CD14-positive monocyte (primary cell): ENCODE results near the gene SYNRG. TPM values are rescaled to one million over a fixed set of nuclear protein-coding genes. Genes with fewer than 3 reads are reported as not detected.
A peak's percentile ranks its signal among the peaks of the same experiment; 100 is the strongest.

Source experiments
- DNase-seq, 3 donors: peaks; one replicate each; pipeline ENCODE4 v3.0.0-alpha.2; 2011 to 2022
- H2AFZ ChIP-seq: 2 replicates; pipeline ENCODE4 v1.6.0; 2012; ENCODE audit warnings: mild to moderate bottlenecking, low read depth, low read length, inconsistent platforms; ENCODE audit not compliant: insufficient read depth, poor library complexity, severe bottlenecking
- H3K27ac ChIP-seq, 2 donors: 1 replicate in 1 of 2; 2 replicates in 1 of 2; pipeline ENCODE4 v1.5.1; 2012 to 2013; ENCODE audit warnings: low read length in 2 of 2, control low read depth in 1 of 2, inconsistent platforms in 1 of 2, low read depth in 1 of 2, mild to moderate bottlenecking in 1 of 2
- H3K27me3 ChIP-seq, 2 donors: one replicate each; pipeline versions ENCODE4 v1.6.0 to v1.6.1; 2011 to 2013; ENCODE audit warnings: low read length in 2 of 2; ENCODE audit not compliant: control insufficient read depth in 2 of 2, insufficient read depth in 2 of 2
- H3K36me3 ChIP-seq, 2 donors: replicated peaks in 1 of 2; 1 replicate in 1 of 2; 2 replicates in 1 of 2; pipeline versions ENCODE4 v1.5.1 to v1.6.1; 2012 to 2013; ENCODE audit warnings: low read length in 2 of 2, control low read depth in 1 of 2, inconsistent platforms in 1 of 2, mild to moderate bottlenecking in 1 of 2; ENCODE audit not compliant: insufficient read depth in 2 of 2, control insufficient read depth in 1 of 2
- H3K4me1 ChIP-seq, 2 donors: 1 replicate in 1 of 2; 2 replicates in 1 of 2; pipeline versions ENCODE4 v1.5.1 to v1.6.1; 2012 to 2013; ENCODE audit warnings: low read length in 2 of 2, control low read depth in 1 of 2, inconsistent platforms in 1 of 2, mild to moderate bottlenecking in 1 of 2, moderate library complexity in 1 of 2; ENCODE audit not compliant: insufficient read depth in 2 of 2, control insufficient read depth in 1 of 2
- H3K4me2 ChIP-seq: replicated peaks from 2 replicates; pipeline ENCODE3; 2012; ENCODE audit warnings: low read length, moderate library complexity, mild to moderate bottlenecking; ENCODE audit not compliant: poor library complexity, severe bottlenecking; ENCODE audit errors: extremely low read depth
- H3K4me3 ChIP-seq, 3 experiments: fragments of 200-600 bp in 1 of 3; sonication (generic) in 1 of 3; replicated peaks in 1 of 3; 1 replicate in 2 of 3; 2 replicates in 1 of 3; pipeline ENCODE4 v1.5.1; 2011 to 2013; ENCODE audit warnings: low read length in 3 of 3, mild to moderate bottlenecking in 3 of 3, control low read depth in 2 of 3, low read depth in 2 of 3, inconsistent platforms in 1 of 3, moderate library complexity in 1 of 3
- H3K79me2 ChIP-seq: 2 replicates; pipeline ENCODE4 v1.6.0; 2012; ENCODE audit warnings: mild to moderate bottlenecking, control low read depth, inconsistent platforms, low read length, moderate library complexity; ENCODE audit not compliant: insufficient read depth
- H3K9ac ChIP-seq: 2 replicates; pipeline ENCODE4 v1.6.0; 2017; ENCODE audit warnings: low read length, mild to moderate bottlenecking; ENCODE audit not compliant: insufficient read depth, poor library complexity, severe bottlenecking
- H3K9me3 ChIP-seq, 2 donors: replicated peaks in 1 of 2; 1 replicate in 1 of 2; 2 replicates in 1 of 2; pipeline versions ENCODE4 v1.5.1 to v1.6.1; 2012 to 2013; ENCODE audit warnings: low read length in 2 of 2, control low read depth in 1 of 2; ENCODE audit not compliant: control insufficient read depth in 1 of 2, insufficient read depth in 1 of 2
- H4K20me1 ChIP-seq: 2 replicates; pipeline ENCODE4 v1.6.0; 2012; ENCODE audit warnings: mild to moderate bottlenecking, low read length, control low read depth, moderate library complexity; ENCODE audit not compliant: insufficient read depth
- H3K27ac Mint-ChIP-seq, 7 donors: one replicate each; pipeline ENCODE4 v1.8.0; 2020; ENCODE audit warnings: mild to moderate bottlenecking in 7 of 7, mixed read lengths in 7 of 7, moderate library complexity in 6 of 7, inconsistent platforms in 2 of 7
- H3K27me3 Mint-ChIP-seq, 3 donors: one replicate each; pipeline ENCODE4 v1.8.0; 2021 to 2022; ENCODE audit warnings: low read depth in 3 of 3, mild to moderate bottlenecking in 3 of 3, mixed read lengths in 3 of 3, moderate library complexity in 3 of 3, inconsistent platforms in 1 of 3
- H3K36me3 Mint-ChIP-seq, 2 donors: one replicate each; pipeline ENCODE4 v1.8.0; 2020; ENCODE audit warnings: mixed read lengths in 2 of 2, inconsistent platforms in 1 of 2, mild to moderate bottlenecking in 1 of 2
- H3K4me1 Mint-ChIP-seq: one replicate; pipeline ENCODE4 v1.8.0; 2020; ENCODE audit warnings: mild to moderate bottlenecking, mixed read lengths
- H3K4me3 Mint-ChIP-seq, 2 donors: one replicate each; pipeline ENCODE4 v1.8.0; 2020; ENCODE audit warnings: mild to moderate bottlenecking in 2 of 2, mixed read lengths in 2 of 2, moderate library complexity in 1 of 2
- H3K9me3 Mint-ChIP-seq, 7 donors: one replicate each; pipeline ENCODE4 v1.8.0; 2020 to 2022; ENCODE audit warnings: mixed read lengths in 7 of 7, mild to moderate bottlenecking in 6 of 7, moderate library complexity in 6 of 7, inconsistent platforms in 2 of 7
- CTCF ChIP-seq: fragments of 200-600 bp; IDR thresholded peaks from one replicate; pipeline ENCODE4 v1.8.0; 2022; ENCODE audit warnings: antibody characterized with exemption, mild to moderate bottlenecking
- WGBS: methylation state at CpG from one replicate; pipeline ENCODE4 v1.1.5; 2013; ENCODE audit warnings: missing lambda C conversion rate; ENCODE audit not compliant: insufficient coverage; 5-methylcytosine and 5-hydroxymethylcytosine counted together
- intact Hi-C, 2 donors: fragments of 100-400 bp; cut with micrococcal nuclease; formaldehyde crosslinking; loops; one replicate each; pipeline versions ENCODE4 v1.15.0 to v1.15.1; 2023
- polyA plus RNA-seq, 3 donors: library from polyadenylated mRNA; depleted of rRNA in 1 of 3; unstranded in 2 of 3; stranded (reverse) in 1 of 3; fragments of 300-500 nt in 2 of 3; fragments of >200 nt in 1 of 3; fragmentation: Illumina TruSeq in 2 of 3; gene quantifications; 1 replicate in 2 of 3; 2 replicates in 1 of 3; pipeline ENCODE4 v1.2.3, GENCODE V29; 2012 to 2021

Gene SYNRG
- polyA plus RNA-seq, 3 donors, result 13.1 to 17.5 (median 16.9) TPM

GRCh38 chr17:37541880-37542660, 67.1 kb downstream of the SYNRG start:
- peaks cover 62 to 98% of the 10 kb centered on the region in 2 donors for H3K36me3 ChIP-seq
- H4K20me1 ChIP-seq, result peaks cover 26% of the 10 kb centered on the region
- no peak for DNase-seq
- Mint-ChIP-seq H3K27ac (peak overlapping the region in 1 of 7 donors; percentile 16), H3K9me3 (no peaks in the 10 kb centered on the region), H3K4me3 (no peak overlapping the region), H3K4me1 (no peaks in the 10 kb centered on the region), H3K36me3 (peaks cover 65 to 74% of the 10 kb centered on the region in 2 donors), H3K27me3 (peaks cover 0 to 2% (median 0%) of the 10 kb centered on the region in 3 donors)
- intact Hi-C loops, result no loop called here
- no peak overlapping the region for H3K4me3 ChIP-seq
- H3K4me1 ChIP-seq, result no peaks in the 10 kb centered on the region
- no peak overlapping the region for H2AFZ ChIP-seq
- H3K9me3 ChIP-seq, result no peaks in the 10 kb centered on the region
- no peak overlapping the region for H3K27ac ChIP-seq
- peaks cover 9% of the 10 kb centered on the region for H3K79me2 ChIP-seq
- TF ChIP-seq CTCF, result no peak
- no peaks in the 10 kb centered on the region for H3K27me3 ChIP-seq
- no peak overlapping the region for H3K4me2 ChIP-seq
- H3K9ac ChIP-seq, result no peak overlapping the region
- WGBS, result 97% methylated on average over 8 of the region's 9 CpGs

- Histone ChIP-seq H3K4me1 (no peaks in the 10 kb centered on the region), H3K36me3 (peaks cover 90 to 100% of the 10 kb centered on the region in 2 donors), H2AFZ (no peak overlapping the region), H4K20me1 (peaks cover 7% of the 10 kb centered on the region), H3K4me2 (no peak overlapping the region), H3K4me3 (no peak overlapping the region), H3K9ac (no peak overlapping the region), H3K27me3 (no peaks in the 10 kb centered on the region), H3K9me3 (no peaks in the 10 kb centered on the region), H3K27ac (no peak overlapping the region), H3K79me2 (no peaks in the 10 kb centered on the region)
- no peak for DNase-seq
- H3K4me3 Mint-ChIP-seq, result no peak overlapping the region
- intact Hi-C loops, result no loop called here
- no peak for TF ChIP-seq CTCF
- peaks cover 0 to 2% (median 0%) of the 10 kb centered on the region in 3 donors for H3K27me3 Mint-ChIP-seq
- WGBS, result no CpG with 5 or more reads among the region's 8 CpGs
- no peaks in the 10 kb centered on the region for H3K9me3 Mint-ChIP-seq
- H3K36me3 Mint-ChIP-seq, result peaks cover 82 to 91% of the 10 kb centered on the region in 2 donors
- peak overlapping the region in 1 of 7 donors; percentile 72 for H3K27ac Mint-ChIP-seq
- H3K4me1 Mint-ChIP-seq, result no peaks in the 10 kb centered on the region
Observed at GRCh38 chr17:37538981-37539659, 70.1 kb downstream of the SYNRG start.
